ENCODE data around the gene LRCOL1. TPM values are rescaled to one million over a fixed set of nuclear protein-coding genes. Genes with fewer than 3 reads are reported as not detected.

Gene LRCOL1
- total RNA-seq, 1 experiment from 2014 or later: not detected

DNA sequence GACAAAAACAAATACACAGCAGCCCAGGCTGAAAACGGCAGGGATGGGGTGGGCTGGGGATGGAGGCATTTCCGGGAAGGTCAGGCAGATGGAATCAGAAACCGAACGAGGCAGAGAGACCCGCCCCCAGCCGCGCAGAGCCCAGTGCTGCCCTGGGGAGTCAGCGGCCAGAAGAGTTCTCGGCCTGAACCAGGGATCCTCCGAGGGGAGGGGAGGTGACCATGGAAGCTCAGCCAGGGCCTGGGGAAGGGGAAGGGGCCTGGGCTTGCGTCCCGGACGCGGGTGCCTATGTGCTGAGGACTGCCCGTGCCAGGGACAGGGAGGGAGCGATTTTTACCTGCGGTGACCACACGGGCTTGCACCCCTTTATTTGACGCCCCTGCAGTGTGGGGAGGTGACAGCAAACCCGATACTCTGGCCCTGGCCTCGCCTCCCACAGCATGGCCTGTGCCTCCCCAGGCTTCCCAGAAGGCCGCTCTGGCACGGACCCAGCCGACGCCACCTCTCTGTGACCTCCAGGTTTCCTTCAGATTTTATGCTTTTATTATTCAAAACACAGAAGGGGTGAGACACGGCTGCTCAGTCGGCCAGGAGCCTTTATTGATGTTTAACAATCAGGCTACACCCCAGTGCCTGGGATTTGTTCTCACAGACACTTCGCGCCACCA is 7.7 kb downstream of the LRCOL1 start:
- ChIA-PET RAD21 (ENCODE audit: low non-redundant PET in 1 of 2, low total read pairs in 2 of 2, uncharacterized antibody in 2 of 2, unreplicated experiment in 2 of 2) (no interaction called here), CTCF (no interaction called here), POLR2A (no interaction called here)
- H2AFZ ChIP-seq (ENCODE audit: low read depth, low read length, poor library complexity, severe bottlenecking): no peak overlapping the region
- no peaks in the 10 kb centered on the region for H3K27me3 ChIP-seq (ENCODE audit: insufficient read depth, low read length)
- DNase-seq (ENCODE audit: low read depth, low spot score) (no peak), ATAC-seq (no peak)
- no TSS peak for BruUV-seq (replicated peaks)
- no peaks in the 10 kb centered on the region for H3K79me2 ChIP-seq (ENCODE audit: insufficient read depth, low read length)
- H3K9ac ChIP-seq (ENCODE audit: low read length): no peak overlapping the region
- no peak overlapping the region for H3K27ac ChIP-seq (ENCODE audit: low read depth, low read length)
- H3K4me1 ChIP-seq (ENCODE audit: control insufficient read depth in 1 of 2, insufficient read depth in 2 of 2, low read length in 2 of 2): peaks cover 0 to 15% of the 10 kb centered on the region in 2 experiments; a peak in 2 of 4 replicates
- H3K36me3 ChIP-seq (ENCODE audit: control insufficient read depth in 1 of 2, insufficient read depth in 2 of 2, low read length in 2 of 2): no peaks in the 10 kb centered on the region
- H3K4me2 ChIP-seq (ENCODE audit: low read length): no peak overlapping the region
- no peaks in the 10 kb centered on the region for H4K20me1 ChIP-seq (ENCODE audit: insufficient read depth)
- H3K9me2 ChIP-seq (ENCODE audit: insufficient read depth): no peaks in the 10 kb centered on the region
- no peak overlapping the region for H3K4me3 ChIP-seq (replicated peaks in 1 of 2; ENCODE audit: low read depth in 1 of 2, low read length in 2 of 2)
- TF ChIP-seq EZH2phosphoT487 (IDR thresholded peaks at IDR 0.05; ENCODE audit: borderline replicate concordance) (no peak), JUND (IDR thresholded peaks at IDR 0.05) (no peak), TCF7L2 (IDR thresholded peaks at IDR 0.05; ENCODE audit: borderline replicate concordance, extremely low read depth, insufficient read depth, insufficient read length) (no peak), CTCF (IDR thresholded peaks at IDR 0.05 in 2 of 3, conservative IDR thresholded peaks at IDR 0.05 in 1 of 3; ENCODE audit: borderline replicate concordance in 1 of 3, insufficient read depth in 1 of 3, low read depth in 2 of 3, low read length in 2 of 3) (no peak), ZFX (IDR thresholded peaks at IDR 0.05) (no peak), POLR2AphosphoS5 (IDR thresholded peaks at IDR 0.05; ENCODE audit: low read depth, low read length) (no peak), SIN3A (IDR thresholded peaks at IDR 0.05; ENCODE audit: low read depth) (no peak), EZH2 (IDR thresholded peaks at IDR 0.05) (no peak), FOSL1 (IDR thresholded peaks at IDR 0.05; ENCODE audit: low read depth) (no peak), ZBTB33 (IDR thresholded peaks at IDR 0.05; ENCODE audit: extremely low read depth, insufficient replicate concordance, low read length) (no peak), YY1 (IDR thresholded peaks at IDR 0.05; ENCODE audit: extremely low read depth, insufficient replicate concordance, low read depth, low read length) (no peak), ZNF274 (IDR thresholded peaks at IDR 0.05; ENCODE audit: low read depth, low read length) (no peak), SP1 (IDR thresholded peaks at IDR 0.05; ENCODE audit: low read depth) (no peak), ELF1 (IDR thresholded peaks at IDR 0.05; ENCODE audit: borderline replicate concordance, low read depth) (no peak), EGR1 (IDR thresholded peaks at IDR 0.05; ENCODE audit: low read depth) (no peak)
- TF ChIP-seq, protein P1, sequence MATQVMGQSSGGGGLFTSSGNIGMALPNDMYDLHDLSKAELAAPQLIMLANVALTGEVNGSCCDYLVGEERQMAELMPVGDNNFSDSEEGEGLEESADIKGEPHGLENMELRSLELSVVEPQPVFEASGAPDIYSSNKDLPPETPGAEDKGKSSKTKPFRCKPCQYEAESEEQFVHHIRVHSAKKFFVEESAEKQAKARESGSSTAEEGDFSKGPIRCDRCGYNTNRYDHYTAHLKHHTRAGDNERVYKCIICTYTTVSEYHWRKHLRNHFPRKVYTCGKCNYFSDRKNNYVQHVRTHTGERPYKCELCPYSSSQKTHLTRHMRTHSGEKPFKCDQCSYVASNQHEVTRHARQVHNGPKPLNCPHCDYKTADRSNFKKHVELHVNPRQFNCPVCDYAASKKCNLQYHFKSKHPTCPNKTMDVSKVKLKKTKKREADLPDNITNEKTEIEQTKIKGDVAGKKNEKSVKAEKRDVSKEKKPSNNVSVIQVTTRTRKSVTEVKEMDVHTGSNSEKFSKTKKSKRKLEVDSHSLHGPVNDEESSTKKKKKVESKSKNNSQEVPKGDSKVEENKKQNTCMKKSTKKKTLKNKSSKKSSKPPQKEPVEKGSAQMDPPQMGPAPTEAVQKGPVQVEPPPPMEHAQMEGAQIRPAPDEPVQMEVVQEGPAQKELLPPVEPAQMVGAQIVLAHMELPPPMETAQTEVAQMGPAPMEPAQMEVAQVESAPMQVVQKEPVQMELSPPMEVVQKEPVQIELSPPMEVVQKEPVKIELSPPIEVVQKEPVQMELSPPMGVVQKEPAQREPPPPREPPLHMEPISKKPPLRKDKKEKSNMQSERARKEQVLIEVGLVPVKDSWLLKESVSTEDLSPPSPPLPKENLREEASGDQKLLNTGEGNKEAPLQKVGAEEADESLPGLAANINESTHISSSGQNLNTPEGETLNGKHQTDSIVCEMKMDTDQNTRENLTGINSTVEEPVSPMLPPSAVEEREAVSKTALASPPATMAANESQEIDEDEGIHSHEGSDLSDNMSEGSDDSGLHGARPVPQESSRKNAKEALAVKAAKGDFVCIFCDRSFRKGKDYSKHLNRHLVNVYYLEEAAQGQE (IDR thresholded peaks at IDR 0.05; ENCODE audit: low read depth): no peak
- TF ChIP-seq, protein P2, sequence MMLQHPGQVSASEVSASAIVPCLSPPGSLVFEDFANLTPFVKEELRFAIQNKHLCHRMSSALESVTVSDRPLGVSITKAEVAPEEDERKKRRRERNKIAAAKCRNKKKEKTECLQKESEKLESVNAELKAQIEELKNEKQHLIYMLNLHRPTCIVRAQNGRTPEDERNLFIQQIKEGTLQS (IDR thresholded peaks at IDR 0.05): no peak
- TF ChIP-seq, protein P3, sequence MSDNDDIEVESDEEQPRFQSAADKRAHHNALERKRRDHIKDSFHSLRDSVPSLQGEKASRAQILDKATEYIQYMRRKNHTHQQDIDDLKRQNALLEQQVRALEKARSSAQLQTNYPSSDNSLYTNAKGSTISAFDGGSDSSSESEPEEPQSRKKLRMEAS (IDR thresholded peaks at IDR 0.05): no peak
- H3K9me3 ChIP-seq (ENCODE audit: control insufficient read depth in 1 of 2, insufficient read depth in 1 of 2, low read depth in 1 of 2, low read length in 2 of 2): no peaks in the 10 kb centered on the region
- intact Hi-C loops (cut with micrococcal nuclease): no loop called here
